ENCODE measurements around the gene GPC6.

GPC6 gene

DNA sequence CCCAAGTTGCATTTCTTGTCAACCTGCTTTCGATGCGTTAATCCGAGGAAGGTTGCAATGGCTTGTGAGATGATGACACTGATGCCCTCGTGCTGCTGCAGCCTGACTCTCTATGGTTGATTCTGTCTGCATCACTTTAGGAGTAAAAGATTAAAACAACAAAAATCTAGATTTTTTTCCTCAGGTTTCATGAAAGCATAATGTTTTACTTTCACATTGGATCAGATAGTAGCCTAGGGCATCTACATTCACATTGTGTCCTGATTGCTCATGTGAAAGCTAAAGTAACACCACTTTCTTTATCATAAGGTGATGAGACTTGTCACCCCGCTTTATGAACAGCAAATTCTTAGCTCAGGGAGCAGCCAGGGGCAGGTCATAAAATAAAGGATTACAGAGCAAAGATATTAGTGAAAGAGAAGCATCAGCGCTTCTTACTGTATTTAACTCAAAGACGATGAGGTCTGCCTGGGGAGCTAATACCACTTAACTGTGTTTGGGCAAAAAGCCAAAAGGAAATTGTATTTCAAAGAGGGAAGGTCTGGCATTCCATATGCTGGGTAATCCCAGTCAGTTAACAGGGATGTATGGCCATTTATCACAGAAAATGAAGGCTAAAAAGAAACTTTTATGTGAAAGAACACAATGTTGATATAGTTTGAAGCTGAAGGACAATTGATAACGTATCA is 270.5 kb downstream of the GPC6 start:
- Histone ChIP-seq H3K27ac (ENCODE audit: low read length) (no peak overlapping the region), H3K4me2 (ENCODE audit: low read length) (no peak overlapping the region)

DNA sequence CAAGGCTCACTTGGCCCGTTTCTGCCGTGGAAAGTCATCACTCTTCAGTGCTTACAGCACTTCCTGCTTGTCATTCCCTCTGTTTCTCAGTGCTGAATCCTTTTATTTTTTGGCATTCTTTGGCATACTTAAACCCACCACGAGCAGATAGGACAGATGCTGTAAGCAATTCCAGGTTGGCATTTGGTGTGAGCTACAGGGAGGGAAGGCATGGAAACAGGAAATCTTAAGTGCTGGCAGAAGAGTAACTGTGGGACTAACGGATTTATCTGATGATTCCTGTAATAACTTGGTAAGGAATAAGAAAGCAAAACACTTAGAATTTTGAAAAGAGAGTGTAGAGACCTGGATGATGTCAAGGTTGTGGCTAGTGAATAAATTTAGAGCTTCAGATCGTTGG is 273.4 kb downstream of the GPC6 start:
- H3K4me3 ChIP-seq (ENCODE audit: low read length) = no peak overlapping the region
- H3K9me3 ChIP-seq (ENCODE audit: insufficient read depth, low read length) = no peaks in the 10 kb centered on the region
- no peaks in the 10 kb centered on the region for H3K27me3 ChIP-seq (ENCODE audit: low read depth, low read length)
- H2AFZ ChIP-seq (ENCODE audit: low read depth, low read length) = peak overlapping the region; percentile 72; the same call in 1 of the 2 replicates
- no peak overlapping the region for H3K27ac ChIP-seq (ENCODE audit: low read length)
- H3K79me2 ChIP-seq (ENCODE audit: low read length) = no peaks in the 10 kb centered on the region
- no peaks in the 10 kb centered on the region for H3K36me3 ChIP-seq (replicated peaks; ENCODE audit: low read depth, low read length)
- no peak overlapping the region for H3K9ac ChIP-seq (ENCODE audit: low read length)
- no peaks in the 10 kb centered on the region for H4K20me1 ChIP-seq (ENCODE audit: insufficient read depth, low read length)
- H3K4me1 ChIP-seq (ENCODE audit: low read length) = no peaks in the 10 kb centered on the region
- H3K4me2 ChIP-seq (ENCODE audit: low read length) = 0 out of 2 replicates have a peak overlapping the region, but pooled peaks have one; percentile 8
- TF ChIP-seq, protein P1, sequence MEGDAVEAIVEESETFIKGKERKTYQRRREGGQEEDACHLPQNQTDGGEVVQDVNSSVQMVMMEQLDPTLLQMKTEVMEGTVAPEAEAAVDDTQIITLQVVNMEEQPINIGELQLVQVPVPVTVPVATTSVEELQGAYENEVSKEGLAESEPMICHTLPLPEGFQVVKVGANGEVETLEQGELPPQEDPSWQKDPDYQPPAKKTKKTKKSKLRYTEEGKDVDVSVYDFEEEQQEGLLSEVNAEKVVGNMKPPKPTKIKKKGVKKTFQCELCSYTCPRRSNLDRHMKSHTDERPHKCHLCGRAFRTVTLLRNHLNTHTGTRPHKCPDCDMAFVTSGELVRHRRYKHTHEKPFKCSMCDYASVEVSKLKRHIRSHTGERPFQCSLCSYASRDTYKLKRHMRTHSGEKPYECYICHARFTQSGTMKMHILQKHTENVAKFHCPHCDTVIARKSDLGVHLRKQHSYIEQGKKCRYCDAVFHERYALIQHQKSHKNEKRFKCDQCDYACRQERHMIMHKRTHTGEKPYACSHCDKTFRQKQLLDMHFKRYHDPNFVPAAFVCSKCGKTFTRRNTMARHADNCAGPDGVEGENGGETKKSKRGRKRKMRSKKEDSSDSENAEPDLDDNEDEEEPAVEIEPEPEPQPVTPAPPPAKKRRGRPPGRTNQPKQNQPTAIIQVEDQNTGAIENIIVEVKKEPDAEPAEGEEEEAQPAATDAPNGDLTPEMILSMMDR (IDR thresholded peaks at IDR 0.05; ENCODE audit: low read depth, low read length) = no peak
- TF ChIP-seq EZH2phosphoT487 (IDR thresholded peaks at IDR 0.05; ENCODE audit: low read depth) = no peak

More for the DNA sequence above, 270.5 kb downstream of the GPC6 start:
- Histone ChIP-seq H4K20me1 (ENCODE audit: insufficient read depth, low read length) (no peaks in the 10 kb centered on the region), H3K4me3 (ENCODE audit: low read length) (no peak overlapping the region), H3K4me1 (ENCODE audit: low read length) (no peaks in the 10 kb centered on the region), H3K9ac (ENCODE audit: low read length) (no peak overlapping the region), H3K79me2 (ENCODE audit: low read length) (no peaks in the 10 kb centered on the region), H3K36me3 (replicated peaks; ENCODE audit: low read depth, low read length) (no peaks in the 10 kb centered on the region), H3K27me3 (ENCODE audit: low read depth, low read length) (no peaks in the 10 kb centered on the region), H3K9me3 (ENCODE audit: insufficient read depth, low read length) (no peaks in the 10 kb centered on the region), H2AFZ (ENCODE audit: low read depth, low read length) (no peak overlapping the region)
- no peak for TF ChIP-seq EZH2phosphoT487 (IDR thresholded peaks at IDR 0.05; ENCODE audit: low read depth)
- TF ChIP-seq, protein P1 (IDR thresholded peaks at IDR 0.05; ENCODE audit: low read depth, low read length) = no peak

DNA sequence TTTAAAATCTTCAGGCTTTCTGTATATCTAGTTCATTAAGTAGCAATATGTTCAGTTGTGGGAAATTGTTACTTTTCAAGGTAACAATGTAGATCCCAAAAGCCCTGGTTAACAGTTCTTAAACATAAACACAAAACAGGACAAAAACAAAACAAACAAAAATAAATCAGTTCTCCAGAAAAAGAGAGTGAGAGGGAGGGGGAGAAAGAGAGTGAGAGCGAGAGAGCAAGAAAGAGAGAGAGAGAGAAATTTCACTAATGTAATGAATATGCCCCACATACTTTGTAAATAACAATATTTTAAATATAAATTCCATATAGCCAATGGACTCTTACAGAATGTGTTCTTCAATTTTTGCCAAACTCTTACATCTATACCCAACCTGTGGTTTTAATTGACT is 275.5 kb downstream of the GPC6 start:
- no peaks in the 10 kb centered on the region for H3K27me3 ChIP-seq (ENCODE audit: low read depth, low read length)
- H2AFZ ChIP-seq (ENCODE audit: low read depth, low read length) = no peak overlapping the region
- H3K36me3 ChIP-seq (replicated peaks; ENCODE audit: low read depth, low read length) = no peaks in the 10 kb centered on the region
- H3K9ac ChIP-seq (ENCODE audit: low read length) = no peak overlapping the region
- no peak overlapping the region for H3K27ac ChIP-seq (ENCODE audit: low read length)
- H4K20me1 ChIP-seq (ENCODE audit: insufficient read depth, low read length) = no peaks in the 10 kb centered on the region
- H3K79me2 ChIP-seq (ENCODE audit: low read length) = no peaks in the 10 kb centered on the region
- no peaks in the 10 kb centered on the region for H3K4me1 ChIP-seq (ENCODE audit: low read length)
- no peak overlapping the region for H3K4me3 ChIP-seq (ENCODE audit: low read length)
- H3K9me3 ChIP-seq (ENCODE audit: insufficient read depth, low read length) = no peaks in the 10 kb centered on the region
- no peak for TF ChIP-seq EZH2phosphoT487 (IDR thresholded peaks at IDR 0.05; ENCODE audit: low read depth)
- TF ChIP-seq, protein P1 (IDR thresholded peaks at IDR 0.05; ENCODE audit: low read depth, low read length) = no peak
- H3K4me2 ChIP-seq (ENCODE audit: low read length) = no peak overlapping the region

GRCh38 chr13:93502987-93503615 is 276.5 kb downstream of the GPC6 start:
- H4K20me1 ChIP-seq (ENCODE audit: insufficient read depth, low read length) = no peaks in the 10 kb centered on the region
- no peak overlapping the region for H2AFZ ChIP-seq (ENCODE audit: low read depth, low read length)
- no peak overlapping the region for H3K4me3 ChIP-seq (ENCODE audit: low read length)
- H3K9ac ChIP-seq (ENCODE audit: low read length) = no peak overlapping the region
- H3K4me1 ChIP-seq (ENCODE audit: low read length) = no peaks in the 10 kb centered on the region
- H3K79me2 ChIP-seq (ENCODE audit: low read length) = no peaks in the 10 kb centered on the region
- no peaks in the 10 kb centered on the region for H3K9me3 ChIP-seq (ENCODE audit: insufficient read depth, low read length)
- TF ChIP-seq EZH2phosphoT487 (IDR thresholded peaks at IDR 0.05; ENCODE audit: low read depth) = no peak
- TF ChIP-seq, protein P1 (IDR thresholded peaks at IDR 0.05; ENCODE audit: low read depth, low read length) = no peak
- H3K27me3 ChIP-seq (ENCODE audit: low read depth, low read length) = no peaks in the 10 kb centered on the region
- H3K36me3 ChIP-seq (replicated peaks; ENCODE audit: low read depth, low read length) = no peaks in the 10 kb centered on the region
- H3K4me2 ChIP-seq (ENCODE audit: low read length) = no peak overlapping the region
- H3K27ac ChIP-seq (ENCODE audit: low read length) = no peak overlapping the region
